ENCODE results near the gene CPTP. TPM values are rescaled to one million over a fixed set of nuclear protein-coding genes. Genes with fewer than 3 reads are reported as not detected.

The CPTP gene
- total RNA-seq, 2 experiments from 2014 or later, result 5.6 to 5.7 TPM

GRCh38 chr1:1336931-1337792 is 12.6 kb downstream of the CPTP start:
- intact Hi-C loops (cut with micrococcal nuclease), result no loop called here
- CTCF ChIA-PET, result no interaction called here

GRCh38 chr1:1337793-1338147 is 13.2 kb downstream of the CPTP start:
- Mint-ChIP-seq H3K4me1 (ENCODE audit: low read depth) (no peaks in the 10 kb centered on the region), H3K9me3 (no peaks in the 10 kb centered on the region), H3K4me3 (no peak overlapping the region), H3K36me3 (ENCODE audit: low read depth) (peaks cover 15% of the 10 kb centered on the region), H3K27ac (no peak overlapping the region), H3K27me3 (ENCODE audit: low read depth) (no peaks in the 10 kb centered on the region)
- CTCF ChIA-PET, result no interaction called here
- DNase-seq, result peak; percentile 30
- intact Hi-C loops (cut with micrococcal nuclease), result no loop called here

More at GRCh38 chr1:1336931-1337792, 12.6 kb downstream of the CPTP start:
- Mint-ChIP-seq H3K4me3 (no peak overlapping the region), H3K27ac (no peak overlapping the region), H3K4me1 (ENCODE audit: low read depth) (no peaks in the 10 kb centered on the region), H3K36me3 (ENCODE audit: low read depth) (peaks cover 15% of the 10 kb centered on the region), H3K9me3 (no peaks in the 10 kb centered on the region), H3K27me3 (ENCODE audit: low read depth) (no peaks in the 10 kb centered on the region)
- DNase-seq, result no peak

- Mint-ChIP-seq H3K36me3 (ENCODE audit: low read depth) (peaks cover 15% of the 10 kb centered on the region), H3K27ac (no peak overlapping the region), H3K27me3 (ENCODE audit: low read depth) (no peaks in the 10 kb centered on the region), H3K4me1 (ENCODE audit: low read depth) (no peaks in the 10 kb centered on the region), H3K9me3 (no peaks in the 10 kb centered on the region), H3K4me3 (no peak overlapping the region)
- DNase-seq, result no peak
- CTCF ChIA-PET, result no interaction called here
- intact Hi-C loops (cut with micrococcal nuclease), result no loop called here
Measured at GRCh38 chr1:1338278-1338677, 13.7 kb downstream of the CPTP start.

- no peak for DNase-seq
- H3K36me3 Mint-ChIP-seq (ENCODE audit: low read depth), result peaks cover 15% of the 10 kb centered on the region
- no peak overlapping the region for H3K27ac Mint-ChIP-seq
- H3K9me3 Mint-ChIP-seq, result no peaks in the 10 kb centered on the region
- no peak overlapping the region for H3K4me3 Mint-ChIP-seq
- H3K27me3 Mint-ChIP-seq (ENCODE audit: low read depth), result no peaks in the 10 kb centered on the region
- peaks cover 4% of the 10 kb centered on the region for H3K4me1 Mint-ChIP-seq (ENCODE audit: low read depth)
- CTCF ChIA-PET, result no interaction called here
- intact Hi-C loops (cut with micrococcal nuclease), result no loop called here
Measured at GRCh38 chr1:1340185-1340584, 15.6 kb downstream of the CPTP start.

- intact Hi-C loops (cut with micrococcal nuclease), result no loop called here
- Mint-ChIP-seq H3K36me3 (ENCODE audit: low read depth) (peaks cover 15% of the 10 kb centered on the region), H3K27ac (no peak overlapping the region), H3K9me3 (no peaks in the 10 kb centered on the region), H3K4me1 (ENCODE audit: low read depth) (peaks cover 6% of the 10 kb centered on the region), H3K27me3 (ENCODE audit: low read depth) (no peaks in the 10 kb centered on the region), H3K4me3 (no peak overlapping the region)
- CTCF ChIA-PET, result no interaction called here
- DNase-seq, result no peak
Measured at GRCh38 chr1:1340791-1341548, 16.4 kb downstream of the CPTP start.

GRCh38 chr1:1341549-1342021 is 17.0 kb downstream of the CPTP start:
- CTCF ChIA-PET, result no interaction called here
- Mint-ChIP-seq H3K27me3 (ENCODE audit: low read depth) (no peaks in the 10 kb centered on the region), H3K4me1 (ENCODE audit: low read depth) (peaks cover 10% of the 10 kb centered on the region), H3K27ac (no peak overlapping the region), H3K9me3 (no peaks in the 10 kb centered on the region), H3K4me3 (no peak overlapping the region), H3K36me3 (ENCODE audit: low read depth) (peaks cover 15% of the 10 kb centered on the region)
- intact Hi-C loops (cut with micrococcal nuclease), result no loop called here
- no peak for DNase-seq

GRCh38 chr1:1342061-1342562 is 17.5 kb downstream of the CPTP start:
- no peak for DNase-seq
- Mint-ChIP-seq H3K4me3 (no peak overlapping the region), H3K9me3 (no peaks in the 10 kb centered on the region), H3K36me3 (ENCODE audit: low read depth) (peaks cover 15% of the 10 kb centered on the region), H3K27ac (no peak overlapping the region), H3K27me3 (ENCODE audit: low read depth) (no peaks in the 10 kb centered on the region), H3K4me1 (ENCODE audit: low read depth) (peaks cover 16% of the 10 kb centered on the region)
- intact Hi-C loops (cut with micrococcal nuclease), result no loop called here
- CTCF ChIA-PET, result no interaction called here

- Mint-ChIP-seq H3K36me3 (ENCODE audit: low read depth) (peaks cover 15% of the 10 kb centered on the region), H3K4me1 (ENCODE audit: low read depth) (peaks cover 21% of the 10 kb centered on the region), H3K4me3 (no peak overlapping the region), H3K27me3 (ENCODE audit: low read depth) (no peaks in the 10 kb centered on the region), H3K27ac (no peak overlapping the region), H3K9me3 (no peaks in the 10 kb centered on the region)
- CTCF ChIA-PET, result interaction anchor here (1.4 kb wide), 1 partner anchor 29 kb away, joined by 4 read pairs; no protein-coding TSS in a partner anchor
- DNase-seq, result no peak
- intact Hi-C loops (cut with micrococcal nuclease), result no loop called here
Measured at GRCh38 chr1:1342584-1343115, 18.0 kb downstream of the CPTP start.

- no peaks in the 10 kb centered on the region for H3K27me3 Mint-ChIP-seq (ENCODE audit: low read depth)
- H3K4me1 Mint-ChIP-seq (ENCODE audit: low read depth), result peaks cover 23% of the 10 kb centered on the region
- CTCF ChIA-PET, result interaction anchor here (1.4 kb wide), 1 partner anchor 28 kb away, joined by 4 read pairs; no protein-coding TSS in a partner anchor
- no peak for DNase-seq
- no peaks in the 10 kb centered on the region for H3K9me3 Mint-ChIP-seq
- H3K36me3 Mint-ChIP-seq (ENCODE audit: low read depth), result peaks cover 12% of the 10 kb centered on the region
- no peak overlapping the region for H3K4me3 Mint-ChIP-seq
- intact Hi-C loops (cut with micrococcal nuclease), result no loop called here
- H3K27ac Mint-ChIP-seq, result no peak overlapping the region
Measured at GRCh38 chr1:1343811-1344421, 19.3 kb downstream of the CPTP start.

- CTCF ChIA-PET, result interaction anchor here (1.3 kb wide), 1 partner anchor 26 kb away, joined by 3 read pairs; no protein-coding TSS in a partner anchor
- peaks cover 23% of the 10 kb centered on the region for H3K4me1 Mint-ChIP-seq (ENCODE audit: low read depth)
- peaks cover 11% of the 10 kb centered on the region for H3K36me3 Mint-ChIP-seq (ENCODE audit: low read depth)
- H3K9me3 Mint-ChIP-seq, result no peaks in the 10 kb centered on the region
- intact Hi-C loops (cut with micrococcal nuclease), result no loop called here
- no peak overlapping the region for H3K4me3 Mint-ChIP-seq
- no peak overlapping the region for H3K27ac Mint-ChIP-seq
- peak; percentile 55 for DNase-seq
- H3K27me3 Mint-ChIP-seq (ENCODE audit: low read depth), result no peaks in the 10 kb centered on the region
Measured at GRCh38 chr1:1344655-1345361, 20.2 kb downstream of the CPTP start.

GRCh38 chr1:1345384-1345783 is 20.8 kb downstream of the CPTP start:
- peaks cover 23% of the 10 kb centered on the region for H3K4me1 Mint-ChIP-seq (ENCODE audit: low read depth)
- DNase-seq, result no peak
- no peak overlapping the region for H3K4me3 Mint-ChIP-seq
- no peaks in the 10 kb centered on the region for H3K27me3 Mint-ChIP-seq (ENCODE audit: low read depth)
- intact Hi-C loops (cut with micrococcal nuclease), result no loop called here
- H3K9me3 Mint-ChIP-seq, result no peaks in the 10 kb centered on the region
- CTCF ChIA-PET, result interaction anchor here (0.9 to 1.3 kb wide), 2 partner anchors 26 to 27 kb away, joined by 3 read pairs; no protein-coding TSS in a partner anchor
- peaks cover 10% of the 10 kb centered on the region for H3K36me3 Mint-ChIP-seq (ENCODE audit: low read depth)
- no peak overlapping the region for H3K27ac Mint-ChIP-seq

Data from activated naive CD4-positive, alpha-beta T cell treated with anti-CD3 and anti-CD28 coated beads for 36 hours (primary cell).